GM19025 (cell line): ENCODE data around the gene DOCK4.
"Not testable (repeated sequence)": the region's sequence is repeated elsewhere in the genome, so short reads cannot be mapped to it uniquely, and the experiment has no call there.

Source experiments
- ATAC-seq: cut with Tn5 transposase; IDR thresholded peaks from one replicate; pipeline ENCODE4 v1.9.1; 2021; ENCODE audit warnings: mild to moderate bottlenecking, low read depth, moderate library complexity; ENCODE audit not compliant: unreplicated experiment

DOCK4 gene

DNA sequence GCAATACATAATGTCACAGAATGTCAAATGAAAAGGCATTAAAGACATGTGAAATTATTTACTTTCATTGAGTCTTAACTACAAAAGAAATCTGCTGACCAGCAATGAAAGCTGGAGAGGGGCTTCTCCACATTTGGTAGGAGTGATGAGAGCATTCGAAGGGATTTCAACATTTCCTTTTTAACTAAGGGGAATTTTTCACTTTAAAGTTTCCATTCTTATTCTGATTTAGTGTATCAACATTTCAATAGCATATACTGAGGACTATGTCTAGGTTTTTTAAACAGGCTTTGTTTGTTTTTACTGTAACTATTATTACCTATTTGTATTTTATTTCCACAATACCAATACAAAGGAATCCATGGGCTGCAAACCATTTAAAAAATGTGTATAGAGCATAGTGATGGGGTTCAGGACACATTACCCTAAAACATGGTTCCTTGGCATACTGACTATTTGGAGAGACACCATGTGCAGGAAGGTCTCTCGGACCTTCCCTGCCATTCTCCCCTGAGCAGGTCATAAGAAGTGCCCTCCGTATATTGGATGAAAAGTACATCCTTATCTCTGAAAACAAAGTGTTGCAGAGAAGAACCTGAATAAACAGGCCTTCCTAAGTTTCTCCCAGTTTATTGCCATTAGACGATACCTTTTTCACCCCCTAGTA is 278.7 kb downstream of the DOCK4 start:
- no peak for ATAC-seq

DNA sequence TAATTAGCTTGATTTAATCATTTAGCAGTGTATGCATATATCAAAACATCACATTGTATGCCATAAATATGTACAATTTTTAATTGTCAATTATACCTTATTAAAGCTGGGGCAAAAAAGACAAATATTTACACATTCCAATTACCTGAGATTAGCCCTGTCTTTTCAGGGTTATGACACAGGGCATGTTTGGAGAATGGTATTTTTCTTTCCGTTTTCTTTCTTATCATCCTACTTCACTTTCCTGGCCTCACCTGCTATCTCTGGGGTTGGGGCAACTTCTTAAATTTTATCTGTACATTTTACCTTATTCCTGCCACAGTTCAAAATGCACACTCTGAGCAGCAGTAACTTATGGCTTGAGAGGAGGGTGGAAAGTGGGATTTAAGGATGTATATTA is 285.9 kb downstream of the DOCK4 start:
- ATAC-seq: no peak

DNA sequence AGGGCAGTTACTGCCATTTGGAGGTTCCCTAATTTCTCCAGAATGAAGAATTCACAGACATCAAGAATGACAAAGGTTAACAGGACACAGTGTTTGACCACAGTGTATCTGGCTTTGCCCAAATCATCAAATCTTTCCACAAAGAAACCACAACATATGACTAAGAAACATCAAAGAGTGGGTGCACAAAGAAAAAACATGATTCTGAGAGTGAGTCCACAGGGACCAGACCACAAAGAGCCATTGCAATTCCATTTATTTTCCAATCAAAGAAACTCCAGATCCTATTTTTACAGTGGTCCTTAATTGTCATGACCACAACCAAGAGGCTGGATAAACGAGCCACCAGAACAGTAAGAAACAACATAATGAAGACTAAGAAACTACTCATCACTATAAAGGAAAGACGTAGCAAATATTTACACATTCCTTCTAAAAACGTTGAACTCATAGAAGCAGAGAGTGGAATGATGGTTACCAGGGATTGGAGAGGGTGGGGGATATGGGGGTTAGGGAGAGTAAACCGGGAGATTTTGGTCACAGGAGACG is 286.5 kb downstream of the DOCK4 start:
- no peak for ATAC-seq

DNA sequence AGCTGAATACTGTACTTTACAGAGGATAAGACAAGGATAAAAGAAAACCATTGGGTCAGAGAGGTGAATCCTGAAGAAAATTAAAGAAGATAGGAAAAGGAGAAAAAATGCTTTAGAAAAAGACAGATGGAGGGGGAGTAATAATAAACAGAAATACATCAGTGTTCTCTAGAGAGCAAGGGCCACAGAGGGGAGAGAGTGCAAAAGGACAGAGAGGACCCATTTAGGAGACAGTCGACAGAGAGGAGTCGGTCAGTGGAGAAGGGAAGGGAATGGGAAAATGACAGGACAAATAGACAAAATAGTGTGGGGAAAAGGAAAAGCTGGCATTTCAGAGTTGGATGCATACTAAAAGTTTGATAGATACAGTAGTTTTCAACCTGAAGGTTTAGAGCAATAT is 287.0 kb downstream of the DOCK4 start:
- ATAC-seq: no peak

DNA sequence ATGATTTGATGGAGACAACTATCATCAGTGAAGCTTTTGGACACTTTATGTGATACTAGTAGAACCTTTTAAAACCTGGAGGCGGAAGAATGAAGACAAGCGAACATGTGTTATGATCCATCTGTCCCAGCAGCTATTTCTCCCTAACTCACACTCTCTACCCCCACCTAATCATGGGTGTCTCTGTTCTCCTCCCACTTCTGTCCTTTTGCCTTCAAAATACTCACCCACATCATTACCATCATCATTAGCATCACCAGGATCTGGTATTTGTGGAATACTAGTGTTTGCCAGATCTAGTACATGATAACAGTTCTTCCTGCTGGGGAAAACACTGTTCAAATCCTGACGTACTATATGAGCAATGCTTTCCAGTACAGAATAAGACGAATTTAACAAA is 287.7 kb downstream of the DOCK4 start:
- ATAC-seq: no peak

DNA sequence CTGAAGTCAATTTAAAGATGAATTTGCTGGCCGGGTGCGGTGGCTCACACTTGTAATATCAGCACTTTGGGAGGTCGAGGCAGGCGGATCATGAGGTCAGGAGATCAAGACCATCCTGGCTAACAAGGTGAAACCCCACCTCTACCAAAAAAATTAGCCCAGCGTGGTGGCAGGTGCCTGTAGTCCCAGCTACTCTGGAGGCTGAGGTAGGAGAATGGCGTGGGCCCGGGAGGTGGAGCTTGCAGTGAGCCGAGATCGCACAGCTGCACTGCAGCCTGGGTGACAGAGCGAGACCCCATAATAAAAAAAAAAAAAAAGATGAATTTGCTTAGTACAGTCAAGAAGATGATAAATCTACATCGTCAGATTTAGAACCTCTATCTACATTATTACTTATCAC is 288.8 kb downstream of the DOCK4 start:
- ATAC-seq: not testable (repeated sequence)

DNA sequence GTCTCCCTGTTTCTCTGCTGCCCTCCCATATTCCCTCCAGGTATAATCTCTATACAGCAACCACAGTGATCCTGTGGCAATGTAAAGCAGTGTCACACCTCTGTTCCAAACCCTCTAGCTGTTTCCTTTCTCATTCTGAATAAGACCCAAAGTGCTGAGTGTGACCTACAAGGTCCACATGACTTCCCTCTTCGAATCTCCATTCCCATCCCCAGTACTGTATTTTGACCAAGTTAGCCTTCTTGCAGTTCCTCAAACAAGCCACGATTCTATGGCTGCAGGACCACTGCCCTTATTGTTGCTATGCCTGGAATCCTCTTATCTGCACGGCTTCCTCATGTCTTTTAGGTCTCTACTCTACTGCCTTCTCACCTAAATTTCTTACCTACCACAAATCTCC is 291.9 kb downstream of the DOCK4 start:
- ATAC-seq: no peak

DNA sequence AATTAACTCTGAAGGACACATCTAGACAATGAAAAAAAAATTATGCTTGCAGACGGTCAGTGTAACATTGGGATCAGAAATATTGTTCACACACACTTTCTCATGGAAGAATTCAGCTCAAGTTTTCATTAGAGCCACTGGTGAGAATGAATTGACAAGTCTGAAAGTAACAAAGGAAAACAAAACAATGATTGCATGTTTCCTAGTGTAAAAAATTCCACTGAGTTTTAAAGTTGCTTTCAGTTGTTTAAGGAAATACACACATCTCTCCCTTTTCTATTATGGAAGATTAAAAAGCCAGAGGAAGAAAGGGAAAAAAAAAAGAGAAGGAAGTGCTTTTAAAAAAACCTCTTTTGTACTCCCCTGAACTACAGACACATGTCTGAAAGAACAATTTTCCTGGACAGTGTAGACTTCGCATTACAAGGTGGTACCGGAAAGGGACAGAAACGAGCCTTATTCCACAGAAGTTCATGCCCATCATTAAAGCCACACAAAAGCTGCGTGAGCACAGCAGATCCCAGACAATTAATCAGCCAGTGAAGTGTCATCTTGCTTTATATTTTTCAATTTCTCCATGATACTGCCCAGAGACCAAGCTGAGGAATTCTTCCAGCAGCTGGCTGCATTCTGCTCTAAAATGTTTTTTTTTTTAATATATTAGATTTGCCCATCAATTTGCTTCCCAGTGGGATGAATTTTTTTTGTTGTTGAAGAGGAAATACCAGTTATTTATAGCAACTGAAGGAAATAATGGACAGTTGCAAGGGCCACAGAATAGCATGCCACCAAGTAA is 294.8 kb downstream of the DOCK4 start:
- no peak for ATAC-seq

DNA sequence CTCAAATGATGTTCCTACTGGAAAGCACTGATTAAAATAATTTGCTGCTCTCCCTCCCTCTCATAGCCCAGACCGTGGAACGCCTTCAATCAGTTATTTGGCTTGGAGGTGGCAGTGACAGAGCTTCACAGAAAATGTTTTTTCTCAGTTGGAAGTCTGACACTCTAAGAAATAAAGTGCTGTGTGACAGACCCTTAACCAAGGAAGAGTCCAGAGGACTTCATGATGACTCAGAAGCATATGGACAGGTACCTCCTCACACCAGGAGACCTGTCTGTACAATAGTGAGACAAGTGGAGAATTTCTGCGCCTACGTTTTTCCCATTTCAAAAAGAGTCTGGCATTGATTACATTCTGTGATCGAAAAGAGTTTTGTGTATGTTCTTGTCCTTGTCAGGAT is 295.5 kb downstream of the DOCK4 start:
- no peak for ATAC-seq

DNA sequence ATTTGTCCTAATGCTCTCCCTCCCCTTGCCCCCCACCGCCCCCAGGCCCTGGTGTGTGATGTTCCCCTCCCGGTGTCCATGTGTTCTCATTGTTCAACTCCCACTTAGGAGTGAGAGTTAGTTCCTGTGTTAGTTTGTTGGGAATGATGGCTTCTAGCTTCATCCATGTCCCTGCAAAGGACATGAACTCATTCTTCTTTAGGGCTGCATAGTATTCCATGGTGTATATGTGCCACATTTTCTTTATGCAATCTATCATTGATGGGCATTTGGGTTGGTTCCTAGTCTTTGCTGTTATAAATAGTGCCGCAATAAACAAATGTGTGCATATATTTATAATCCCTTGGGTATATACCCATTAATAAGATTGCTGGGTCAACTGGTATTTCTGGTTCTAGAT is 297.5 kb downstream of the DOCK4 start:
- not testable (repeated sequence) for ATAC-seq

DNA sequence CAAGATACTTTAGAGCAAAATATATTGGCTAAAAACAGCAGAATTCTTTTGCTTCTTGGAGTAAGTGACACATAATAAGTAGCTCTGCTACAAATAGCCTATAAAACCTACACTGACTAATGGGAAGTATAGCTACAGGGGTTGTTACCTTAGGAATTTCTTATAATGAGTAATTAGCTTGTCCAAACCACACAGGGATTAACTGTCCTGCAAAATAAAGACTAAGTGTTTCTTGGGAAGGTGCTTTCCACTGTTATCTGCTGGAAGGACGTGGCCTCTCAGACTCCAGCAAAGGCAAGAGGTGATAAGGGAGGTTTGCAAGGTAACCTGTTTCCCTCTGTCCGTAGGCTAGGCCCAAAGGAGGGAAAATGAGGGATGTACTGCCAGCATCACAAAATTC is 302.4 kb downstream of the DOCK4 start:
- no peak for ATAC-seq

DNA sequence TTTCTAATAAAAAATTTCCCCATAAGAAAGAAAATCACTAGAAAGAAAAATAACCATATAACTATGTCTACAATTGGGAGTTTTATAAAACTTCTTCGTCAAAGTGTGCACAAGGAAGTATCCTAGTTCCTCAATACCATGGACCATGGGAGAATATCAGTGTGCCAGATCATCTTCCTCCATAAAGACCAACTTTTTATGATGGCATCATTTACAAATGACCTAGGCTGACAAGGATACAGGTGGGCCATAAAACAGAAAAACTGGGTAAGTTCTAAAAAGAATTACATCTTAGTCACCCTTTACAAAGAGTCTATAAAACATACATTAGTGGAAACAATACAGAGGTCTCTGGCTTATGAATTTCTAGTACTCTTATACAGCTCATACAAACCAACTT is 303.2 kb downstream of the DOCK4 start:
- ATAC-seq: no peak

DNA sequence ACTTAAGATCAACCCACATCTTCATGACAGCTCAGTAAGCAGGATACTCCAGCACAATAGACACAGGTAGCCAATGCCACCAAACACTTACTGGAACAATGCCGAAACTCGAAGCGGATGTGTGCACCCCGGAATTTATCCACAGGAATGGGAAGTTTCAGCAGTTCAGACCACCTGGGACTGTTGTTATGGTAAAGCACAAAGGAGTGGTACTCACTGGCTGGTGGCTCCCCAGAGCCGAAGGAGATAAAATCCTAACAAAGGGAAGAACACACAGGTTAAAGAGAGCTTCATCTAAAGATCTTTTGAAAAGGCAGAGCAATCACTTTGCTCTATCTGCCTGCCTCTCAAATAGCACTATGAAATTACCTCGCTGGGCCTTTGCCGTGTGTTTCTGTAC is 305.9 kb downstream of the DOCK4 start:
- no peak for ATAC-seq

DNA sequence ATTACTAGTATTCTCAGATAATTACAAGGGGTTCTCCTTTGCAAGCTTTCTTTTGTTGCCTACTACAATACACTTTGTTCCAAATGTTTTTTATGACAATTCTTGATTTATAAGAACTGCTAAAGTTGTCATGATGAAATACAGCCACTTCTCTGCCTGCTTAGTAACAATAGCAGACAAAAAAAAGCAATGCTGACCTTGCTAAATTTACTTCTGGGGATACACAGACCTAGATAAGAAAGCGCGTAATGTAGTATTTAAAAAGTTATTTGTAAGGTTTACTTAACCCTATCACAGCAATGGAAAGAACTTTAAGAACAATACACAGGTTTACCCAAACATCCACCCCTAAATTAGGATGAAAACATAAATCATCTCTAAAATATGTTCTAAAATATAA is 311.1 kb downstream of the DOCK4 start:
- no peak for ATAC-seq

DNA sequence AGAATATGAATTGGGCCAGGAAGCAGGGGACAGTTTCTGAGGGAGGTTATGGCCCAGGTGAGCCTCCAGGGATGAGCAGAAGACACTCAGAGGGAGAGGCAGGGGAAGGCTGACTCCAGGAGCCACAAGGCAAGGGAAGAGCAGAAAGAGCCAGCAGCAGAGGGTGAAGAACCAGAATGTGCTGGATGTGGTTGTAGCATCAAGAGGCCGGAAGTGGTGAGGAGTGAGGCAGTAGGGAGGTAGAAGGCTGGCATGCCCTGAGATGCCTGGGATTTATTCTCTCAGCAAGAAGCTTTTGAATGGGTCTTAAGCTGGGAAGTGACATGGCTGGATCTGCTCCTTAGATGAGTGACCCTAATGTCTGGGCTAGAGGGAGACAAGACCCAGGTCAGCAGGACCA is 311.7 kb downstream of the DOCK4 start:
- no peak for ATAC-seq

DNA sequence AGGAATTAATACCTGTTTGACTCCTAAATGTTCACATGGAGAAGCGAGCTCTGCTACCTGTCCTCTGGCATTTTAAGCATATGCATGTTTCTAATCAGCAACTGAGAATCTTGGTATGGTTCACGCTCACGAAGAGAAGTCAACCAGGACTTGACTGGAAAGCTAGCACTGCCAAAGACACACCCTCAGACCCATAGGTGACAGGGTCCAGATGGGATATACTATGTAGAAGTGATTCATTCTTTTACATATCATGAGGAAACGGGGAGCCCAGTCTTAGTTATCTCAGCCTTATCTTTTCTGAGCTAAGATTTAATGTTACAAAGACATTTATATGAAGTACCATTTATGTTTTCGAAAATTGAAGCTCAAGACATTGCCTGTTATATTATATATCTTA is 313.0 kb downstream of the DOCK4 start:
- no peak for ATAC-seq

DNA sequence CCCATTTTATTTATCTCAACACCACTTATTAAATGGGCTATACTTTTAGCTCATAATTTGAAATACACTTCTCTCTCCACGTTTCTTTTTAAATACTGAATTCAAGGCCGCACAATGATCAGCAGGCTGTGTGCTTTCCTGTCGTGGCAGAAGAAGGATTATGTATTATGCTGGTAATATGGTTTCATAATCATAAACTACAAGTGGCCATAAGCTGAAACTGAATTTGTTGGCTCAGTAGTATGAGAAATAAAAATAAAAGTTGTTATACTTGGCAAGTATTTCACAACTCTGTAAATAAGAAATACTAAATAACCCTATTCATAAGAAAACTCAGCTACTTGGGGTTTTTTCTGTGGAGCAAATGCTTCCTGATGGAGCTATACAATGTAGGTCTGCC is 313.6 kb downstream of the DOCK4 start:
- ATAC-seq: no peak

DNA sequence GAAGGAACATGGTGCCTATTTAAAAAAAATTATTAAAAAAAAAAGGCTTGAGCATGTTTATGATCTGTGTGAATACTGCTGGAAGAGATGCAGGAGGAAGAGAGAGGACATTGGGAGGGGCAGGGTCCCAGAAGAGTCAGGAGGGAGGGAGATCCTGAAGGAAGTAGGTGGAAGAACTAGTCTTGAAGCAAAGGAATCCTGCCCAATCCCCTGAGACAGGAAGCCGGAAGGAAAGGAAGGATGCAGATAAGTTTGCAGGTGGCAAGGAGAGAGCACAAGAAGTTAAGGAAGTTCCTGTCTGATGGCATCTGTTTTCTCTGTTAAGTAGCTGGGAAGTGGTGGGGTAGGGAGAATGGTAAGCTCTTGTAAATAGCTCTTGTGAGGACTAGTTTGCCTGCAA is 318.5 kb downstream of the DOCK4 start:
- ATAC-seq: no peak

DNA sequence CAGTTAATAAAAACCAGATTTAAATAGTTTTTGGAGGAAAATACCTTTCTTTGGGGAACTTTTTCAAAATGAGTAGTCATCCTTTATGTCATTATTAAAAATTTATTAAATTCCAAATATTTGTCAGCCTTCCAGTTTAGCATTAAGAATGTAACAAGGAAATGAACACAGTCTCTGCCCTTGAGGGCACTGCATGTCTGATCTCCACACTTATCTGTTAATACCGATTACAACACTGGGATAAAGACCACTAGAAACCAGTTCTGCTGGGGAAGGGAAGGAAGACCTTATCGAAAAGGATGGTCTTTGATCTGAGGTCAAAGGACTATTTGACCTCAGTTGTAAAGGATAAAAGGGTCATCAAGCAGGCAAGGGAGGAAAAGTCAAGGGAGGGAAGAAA is 320.0 kb downstream of the DOCK4 start:
- ATAC-seq: no peak

DNA sequence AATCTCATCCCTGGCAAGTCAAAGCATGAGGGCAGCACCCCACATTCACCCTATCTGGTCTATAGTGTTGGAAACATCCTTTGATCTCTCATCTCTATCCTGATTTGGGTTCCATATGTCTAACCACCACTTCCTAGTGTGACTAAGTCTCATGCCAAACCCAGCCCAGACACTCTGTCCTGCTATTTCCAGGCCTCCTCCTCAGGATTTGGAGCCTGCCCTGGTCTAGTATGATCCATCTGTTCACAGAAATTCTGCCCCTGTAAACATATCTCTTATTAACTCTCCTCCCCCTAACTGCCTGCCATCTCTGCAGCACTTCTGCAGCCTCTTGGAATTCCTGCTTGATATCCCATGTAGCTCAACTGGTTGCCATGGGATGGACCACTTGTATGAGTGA is 323.0 kb downstream of the DOCK4 start:
- ATAC-seq: no peak

DNA sequence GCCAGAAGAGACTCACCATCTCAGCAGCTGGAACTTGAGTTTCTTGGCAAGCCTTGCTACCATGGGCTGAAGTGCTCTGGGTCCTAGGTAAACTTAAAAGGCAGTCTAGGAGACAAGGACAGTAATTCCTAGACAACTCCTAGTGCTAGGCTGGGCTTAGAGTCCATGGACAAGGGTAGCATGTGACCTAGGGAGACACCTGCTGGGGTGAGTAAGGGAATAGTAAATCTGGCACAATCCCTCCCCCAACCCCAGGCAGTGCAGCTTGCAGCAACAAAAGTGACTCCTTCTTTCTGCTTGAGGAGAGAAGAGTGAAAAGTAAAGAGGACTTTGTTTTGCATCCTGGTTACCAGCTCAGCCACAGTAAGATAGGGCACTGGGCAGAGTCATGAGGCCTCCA is 327.4 kb downstream of the DOCK4 start:
- no peak for ATAC-seq

DNA sequence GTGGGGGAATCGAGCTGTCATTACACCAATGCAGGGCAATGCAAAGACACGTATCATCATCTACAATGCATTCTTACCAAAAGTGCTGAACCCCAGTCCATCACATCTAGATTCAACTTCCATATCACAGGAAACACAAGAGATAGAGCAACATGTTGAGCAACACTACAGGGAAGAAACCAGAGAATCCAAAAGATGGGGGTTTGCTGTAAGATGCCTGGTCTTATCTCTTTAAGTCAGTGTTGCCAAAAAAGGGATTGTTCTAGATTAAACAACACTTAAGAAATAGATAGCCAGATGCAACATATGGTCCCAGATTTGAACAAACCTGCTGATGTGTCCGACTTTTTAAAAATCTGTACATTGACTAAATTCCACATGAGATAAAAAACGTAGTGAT is 328.3 kb downstream of the DOCK4 start:
- no peak for ATAC-seq
